ENCODE measurements around the gene DLX2. TPM values are rescaled to one million over a fixed set of nuclear protein-coding genes. Genes with fewer than 3 reads are reported as not detected.
A peak's percentile ranks its signal among the peaks of the same experiment; 100 is the strongest.

Gene DLX2
- total and polyA plus RNA-seq, 12 donors: 0.06 to 0.49 (median 0.15) TPM; not detected in 5

GRCh38 chr2:172084395-172084644 is 18.4 kb downstream of the DLX2 start:
- DNase-seq: no peak
- no peak for TF ChIP-seq POLR2A (IDR thresholded peaks at IDR 0.05)
- no peak for TF ChIP-seq CTCF (IDR thresholded peaks at IDR 0.05)
- no peaks in the 10 kb centered on the region for H3K36me3 ChIP-seq (replicated peaks in 1 of 2)
- H3K9me3 ChIP-seq (replicated peaks in 1 of 3): no peaks in the 10 kb centered on the region
- intact Hi-C loops (cut with DNase I): no loop called here
- H3K4me3 ChIP-seq: peak overlapping the region in 1 of 4 donors; percentile 43
- 4 to 12% (median 7%) methylated on average over 12 to 17 of the region's 17 CpGs for WGBS, 4 donors
- no peak overlapping the region for H3K27ac ChIP-seq
- peaks cover 16 to 33% of the 10 kb centered on the region in 2 donors for H3K4me1 ChIP-seq (replicated peaks in 1 of 2)
- H3K27me3 ChIP-seq: peaks cover 90% of the 10 kb centered on the region

- TF ChIP-seq POLR2A (IDR thresholded peaks at IDR 0.05): no peak
- TF ChIP-seq CTCF (IDR thresholded peaks at IDR 0.05): no peak
- H3K27me3 ChIP-seq: peaks cover 85% of the 10 kb centered on the region
- H3K27ac ChIP-seq: no peak overlapping the region
- H3K36me3 ChIP-seq (replicated peaks in 1 of 2): no peaks in the 10 kb centered on the region
- intact Hi-C loops (cut with DNase I): no loop called here
- H3K4me3 ChIP-seq: peak overlapping the region in 1 of 4 donors; percentile 43
- peaks cover 16 to 33% of the 10 kb centered on the region in 2 donors for H3K4me1 ChIP-seq (replicated peaks in 1 of 2)
- WGBS, 4 donors: 18 to 28% (median 21%) methylated on average over 19 to 23 of the region's 23 CpGs
- no peak for DNase-seq
- no peaks in the 10 kb centered on the region for H3K9me3 ChIP-seq (replicated peaks in 1 of 3)
These were observed 18.9 kb downstream of the DLX2 start for GRCh38 chr2:172083628-172084394.

GRCh38 chr2:172082944-172083627 is 19.6 kb downstream of the DLX2 start:
- intact Hi-C loops (cut with DNase I): no loop called here
- Histone ChIP-seq H3K27me3 (peaks cover 78% of the 10 kb centered on the region), H3K9me3 (replicated peaks in 1 of 3) (no peaks in the 10 kb centered on the region), H3K4me3 (no peak overlapping the region), H3K27ac (no peak overlapping the region), H3K4me1 (replicated peaks in 1 of 2) (peaks cover 16 to 33% of the 10 kb centered on the region in 2 donors), H3K36me3 (replicated peaks in 1 of 2) (no peaks in the 10 kb centered on the region)
- WGBS, 4 donors: 11 to 26% (median 15%) methylated on average over 25 to 42 of the region's 42 CpGs
- DNase-seq: no peak
- no peak for TF ChIP-seq CTCF (IDR thresholded peaks at IDR 0.05)
- TF ChIP-seq POLR2A (IDR thresholded peaks at IDR 0.05): no peak

- no peak for TF ChIP-seq CTCF (IDR thresholded peaks at IDR 0.05)
- H3K4me1 ChIP-seq (replicated peaks in 1 of 2): peaks cover 16 to 33% of the 10 kb centered on the region in 2 donors
- H3K36me3 ChIP-seq (replicated peaks in 1 of 2): no peaks in the 10 kb centered on the region
- WGBS, 4 donors: 21 to 30% (median 23%) methylated on average over 14 of the region's 14 CpGs
- H3K27me3 ChIP-seq: peaks cover 70% of the 10 kb centered on the region
- no peak for DNase-seq
- no peak overlapping the region for H3K4me3 ChIP-seq
- no peak overlapping the region for H3K27ac ChIP-seq
- intact Hi-C loops (cut with DNase I): no loop called here
- no peaks in the 10 kb centered on the region for H3K9me3 ChIP-seq (replicated peaks in 1 of 3)
These were observed 20.4 kb downstream of the DLX2 start for GRCh38 chr2:172082105-172082943.

Measured in adrenal gland (tissue), 12 donors.